ENCODE results near the gene HERPUD1.

GRCh38 chr16:56935201-56935600, 3.3 kb downstream of the HERPUD1 start:
- TF ChIP-seq TCF12 (IDR thresholded peaks at IDR 0.05; ENCODE audit: low read depth) = no peak
- no peak for TF ChIP-seq CEBPB (IDR thresholded peaks at IDR 0.05)
- no peak for TF ChIP-seq YY1 (IDR thresholded peaks at IDR 0.05; ENCODE audit: low read depth)
- TF ChIP-seq MAX (IDR thresholded peaks at IDR 0.05) = no peak
- no peak for TF ChIP-seq ZBTB7A (IDR thresholded peaks at IDR 0.05; ENCODE audit: low read depth)
- TF ChIP-seq REST (IDR thresholded peaks at IDR 0.05; ENCODE audit: low read depth) = no peak
- no peak for TF ChIP-seq TEAD4 (IDR thresholded peaks at IDR 0.05)
- no peak for TF ChIP-seq EP300 (IDR thresholded peaks at IDR 0.05; ENCODE audit: borderline replicate concordance)
